ENCODE results near the gene ATG9B.
A peak's percentile ranks its signal among the peaks of the same experiment; 100 is the strongest.

The ATG9B gene

DNA sequence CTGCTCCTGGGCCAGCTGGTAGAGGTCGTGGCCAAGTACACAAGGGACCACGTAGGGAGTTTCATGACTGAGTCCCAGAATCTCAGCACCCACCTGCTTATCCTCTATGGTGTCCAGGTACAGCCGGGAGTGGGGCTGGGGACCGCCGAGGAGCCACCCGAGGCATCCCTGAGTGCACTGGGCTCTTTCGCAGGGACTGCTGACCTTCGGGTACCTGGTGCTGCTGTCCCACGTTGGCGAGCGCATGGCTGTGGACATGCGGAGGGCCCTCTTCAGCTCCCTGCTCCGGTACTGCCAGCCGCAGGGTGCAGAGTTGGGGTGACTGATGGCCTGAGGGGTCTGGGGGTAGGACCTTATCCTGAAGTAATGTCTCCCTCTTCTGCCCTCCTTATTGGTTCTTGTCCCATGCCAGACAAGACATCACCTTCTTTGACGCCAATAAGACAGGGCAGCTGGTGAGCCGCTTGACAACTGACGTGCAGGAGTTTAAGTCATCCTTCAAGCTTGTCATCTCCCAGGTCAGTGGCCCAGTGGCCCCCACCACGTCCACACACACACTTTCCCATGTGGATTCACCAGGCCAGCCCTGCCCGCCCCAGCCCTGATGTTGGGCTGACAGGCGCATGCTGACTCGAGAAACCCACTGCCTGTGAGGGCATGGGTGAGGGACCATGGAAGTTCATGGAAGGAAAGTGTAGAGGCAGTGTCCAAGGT is 10.2 kb upstream of the ATG9B start:
- no peak overlapping the region for H3K27ac ChIP-seq
- H2AFZ ChIP-seq (ENCODE audit: low read depth): no peak overlapping the region
- H3K4me3 ChIP-seq (IDR thresholded peaks at IDR 0.05; ENCODE audit: insufficient read depth, low read depth, low read length): no peak overlapping the region
- no peak overlapping the region for H3K9ac ChIP-seq
- no peaks in the 10 kb centered on the region for H3K27me3 ChIP-seq (ENCODE audit: insufficient read depth, low read depth)
- no peaks in the 10 kb centered on the region for H3K36me3 ChIP-seq (ENCODE audit: insufficient read depth)
- H3K79me2 ChIP-seq (ENCODE audit: insufficient read depth, low read depth): 0 out of 2 replicates have a peak, but pooled peaks cover 3% of the 10 kb centered on the region
- H3K4me1 ChIP-seq (ENCODE audit: low read depth, poor library complexity, severe bottlenecking): peaks cover 16% of the 10 kb centered on the region
- H3K4me2 ChIP-seq: no peak overlapping the region
- no peaks in the 10 kb centered on the region for H4K20me1 ChIP-seq (ENCODE audit: insufficient read depth)
- TF ChIP-seq, protein P1, sequence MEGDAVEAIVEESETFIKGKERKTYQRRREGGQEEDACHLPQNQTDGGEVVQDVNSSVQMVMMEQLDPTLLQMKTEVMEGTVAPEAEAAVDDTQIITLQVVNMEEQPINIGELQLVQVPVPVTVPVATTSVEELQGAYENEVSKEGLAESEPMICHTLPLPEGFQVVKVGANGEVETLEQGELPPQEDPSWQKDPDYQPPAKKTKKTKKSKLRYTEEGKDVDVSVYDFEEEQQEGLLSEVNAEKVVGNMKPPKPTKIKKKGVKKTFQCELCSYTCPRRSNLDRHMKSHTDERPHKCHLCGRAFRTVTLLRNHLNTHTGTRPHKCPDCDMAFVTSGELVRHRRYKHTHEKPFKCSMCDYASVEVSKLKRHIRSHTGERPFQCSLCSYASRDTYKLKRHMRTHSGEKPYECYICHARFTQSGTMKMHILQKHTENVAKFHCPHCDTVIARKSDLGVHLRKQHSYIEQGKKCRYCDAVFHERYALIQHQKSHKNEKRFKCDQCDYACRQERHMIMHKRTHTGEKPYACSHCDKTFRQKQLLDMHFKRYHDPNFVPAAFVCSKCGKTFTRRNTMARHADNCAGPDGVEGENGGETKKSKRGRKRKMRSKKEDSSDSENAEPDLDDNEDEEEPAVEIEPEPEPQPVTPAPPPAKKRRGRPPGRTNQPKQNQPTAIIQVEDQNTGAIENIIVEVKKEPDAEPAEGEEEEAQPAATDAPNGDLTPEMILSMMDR (conservative IDR thresholded peaks at IDR 0.05; ENCODE audit: low read depth, low read length): no peak

- no peak overlapping the region for H2AFZ ChIP-seq (ENCODE audit: low read depth)
- H3K27ac ChIP-seq: no peak overlapping the region
- no peak overlapping the region for H3K9ac ChIP-seq
- H4K20me1 ChIP-seq (ENCODE audit: insufficient read depth): no peaks in the 10 kb centered on the region
- H3K4me1 ChIP-seq (ENCODE audit: low read depth, poor library complexity, severe bottlenecking): peaks cover 16% of the 10 kb centered on the region
- H3K27me3 ChIP-seq (ENCODE audit: insufficient read depth, low read depth): no peaks in the 10 kb centered on the region
- H3K79me2 ChIP-seq (ENCODE audit: insufficient read depth, low read depth): 0 out of 2 replicates have a peak, but pooled peaks cover 5% of the 10 kb centered on the region
- H3K4me2 ChIP-seq: no peak overlapping the region
- H3K36me3 ChIP-seq (ENCODE audit: insufficient read depth): no peaks in the 10 kb centered on the region
- no peak overlapping the region for H3K4me3 ChIP-seq (IDR thresholded peaks at IDR 0.05; ENCODE audit: insufficient read depth, low read depth, low read length)
- TF ChIP-seq, protein P1 (conservative IDR thresholded peaks at IDR 0.05; ENCODE audit: low read depth, low read length): no peak
These were observed 9.6 kb upstream of the ATG9B start for GRCh38 chr7:151033864-151034249.

DNA sequence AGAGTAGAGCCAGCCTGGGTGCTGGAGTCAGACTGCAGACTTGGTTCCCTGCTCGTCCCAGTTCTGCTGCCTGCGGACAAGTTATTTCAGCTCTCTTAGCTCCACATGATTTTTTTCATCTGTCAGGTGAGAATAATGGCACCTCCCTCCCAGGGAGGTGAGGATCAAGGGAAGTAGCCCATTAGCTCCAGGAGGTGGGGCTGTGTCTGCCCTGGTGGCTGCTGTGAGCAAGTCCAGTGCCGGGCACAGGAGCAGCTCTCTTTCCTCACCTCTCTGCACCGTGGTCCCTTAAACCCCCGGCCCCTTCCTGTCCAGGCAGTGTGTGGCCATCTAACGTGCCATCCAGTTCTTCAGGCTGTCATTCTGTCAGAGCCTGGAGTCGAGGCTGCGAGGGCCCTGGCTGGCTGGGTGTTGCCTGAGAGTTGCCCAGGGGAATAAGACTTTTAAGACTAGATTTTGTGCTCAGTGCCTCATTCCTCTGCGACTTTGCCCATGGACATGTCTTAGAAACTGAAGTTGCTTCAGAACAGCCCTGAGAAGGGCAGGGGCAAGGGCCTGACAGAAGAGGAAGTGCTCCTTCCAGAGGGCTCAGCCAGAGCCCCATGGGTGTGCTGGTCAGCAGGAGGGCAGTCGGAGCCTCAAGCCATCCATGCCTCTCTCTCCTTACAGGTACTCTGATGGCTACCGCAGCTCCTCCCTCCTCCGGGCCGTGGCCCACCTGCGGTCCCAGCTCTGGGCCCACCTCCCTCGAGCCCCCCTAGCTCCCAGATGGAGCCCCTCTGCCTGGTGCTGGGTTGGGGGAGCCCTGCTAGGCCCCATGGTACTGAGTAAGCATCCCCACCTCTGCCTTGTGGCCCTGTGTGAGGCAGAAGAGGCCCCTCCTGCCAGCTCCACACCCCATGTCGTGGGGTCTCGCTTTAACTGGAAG is 8.9 kb upstream of the ATG9B start:
- TF ChIP-seq, protein P1 (conservative IDR thresholded peaks at IDR 0.05; ENCODE audit: low read depth, low read length): 0 out of 2 replicates have a peak, but pooled peaks have one; percentile 20
- no peak overlapping the region for H3K4me2 ChIP-seq

GRCh38 chr7:151031011-151031410 is 6.7 kb upstream of the ATG9B start:
- no peak overlapping the region for H3K4me2 ChIP-seq
- H3K4me3 ChIP-seq (IDR thresholded peaks at IDR 0.05; ENCODE audit: insufficient read depth, low read depth, low read length): no peak overlapping the region
- no peak overlapping the region for H3K27ac ChIP-seq
- peaks cover 23% of the 10 kb centered on the region for H3K4me1 ChIP-seq (ENCODE audit: low read depth, poor library complexity, severe bottlenecking)
- TF ChIP-seq, protein P1 (conservative IDR thresholded peaks at IDR 0.05; ENCODE audit: low read depth, low read length): no peak
- no peak overlapping the region for H2AFZ ChIP-seq (ENCODE audit: low read depth)
- H3K36me3 ChIP-seq (ENCODE audit: insufficient read depth): no peaks in the 10 kb centered on the region
- H3K9ac ChIP-seq: no peak overlapping the region
- no peaks in the 10 kb centered on the region for H3K27me3 ChIP-seq (ENCODE audit: insufficient read depth, low read depth)
- H4K20me1 ChIP-seq (ENCODE audit: insufficient read depth): no peaks in the 10 kb centered on the region
- 0 out of 2 replicates have a peak, but pooled peaks cover 5% of the 10 kb centered on the region for H3K79me2 ChIP-seq (ENCODE audit: insufficient read depth, low read depth)

More for the DNA sequence above, 8.9 kb upstream of the ATG9B start:
- H3K4me3 ChIP-seq (IDR thresholded peaks at IDR 0.05; ENCODE audit: insufficient read depth, low read depth, low read length): no peak overlapping the region
- H3K9ac ChIP-seq: no peak overlapping the region
- 0 out of 2 replicates have a peak, but pooled peaks cover 5% of the 10 kb centered on the region for H3K79me2 ChIP-seq (ENCODE audit: insufficient read depth, low read depth)
- no peaks in the 10 kb centered on the region for H4K20me1 ChIP-seq (ENCODE audit: insufficient read depth)
- H3K4me1 ChIP-seq (ENCODE audit: low read depth, poor library complexity, severe bottlenecking): peaks cover 15% of the 10 kb centered on the region
- H3K27ac ChIP-seq: no peak overlapping the region
- H3K27me3 ChIP-seq (ENCODE audit: insufficient read depth, low read depth): no peaks in the 10 kb centered on the region
- no peak overlapping the region for H2AFZ ChIP-seq (ENCODE audit: low read depth)
- no peaks in the 10 kb centered on the region for H3K36me3 ChIP-seq (ENCODE audit: insufficient read depth)

All from KMS-11 (cell line).